Measurements from ENCODE around the gene GPX2.

DNA sequence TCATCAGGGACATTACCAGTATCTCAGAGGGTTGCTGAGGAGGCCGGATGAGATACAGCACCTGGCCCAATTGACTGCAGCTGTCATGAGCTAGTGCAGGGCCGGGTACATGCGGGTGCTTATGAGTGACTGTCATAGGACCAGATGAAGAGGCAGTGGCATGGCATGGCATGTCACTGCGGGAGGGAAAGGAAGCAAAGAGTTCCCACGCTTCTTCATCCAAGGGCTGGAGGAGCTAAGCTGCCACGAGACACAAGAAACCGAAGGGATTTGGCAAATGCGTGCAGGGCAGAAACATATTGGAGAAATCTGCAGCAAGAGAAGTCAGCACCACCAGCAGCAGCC lies 10.7 kb upstream of the GPX2 start:
- TF ChIP-seq, protein P1, sequence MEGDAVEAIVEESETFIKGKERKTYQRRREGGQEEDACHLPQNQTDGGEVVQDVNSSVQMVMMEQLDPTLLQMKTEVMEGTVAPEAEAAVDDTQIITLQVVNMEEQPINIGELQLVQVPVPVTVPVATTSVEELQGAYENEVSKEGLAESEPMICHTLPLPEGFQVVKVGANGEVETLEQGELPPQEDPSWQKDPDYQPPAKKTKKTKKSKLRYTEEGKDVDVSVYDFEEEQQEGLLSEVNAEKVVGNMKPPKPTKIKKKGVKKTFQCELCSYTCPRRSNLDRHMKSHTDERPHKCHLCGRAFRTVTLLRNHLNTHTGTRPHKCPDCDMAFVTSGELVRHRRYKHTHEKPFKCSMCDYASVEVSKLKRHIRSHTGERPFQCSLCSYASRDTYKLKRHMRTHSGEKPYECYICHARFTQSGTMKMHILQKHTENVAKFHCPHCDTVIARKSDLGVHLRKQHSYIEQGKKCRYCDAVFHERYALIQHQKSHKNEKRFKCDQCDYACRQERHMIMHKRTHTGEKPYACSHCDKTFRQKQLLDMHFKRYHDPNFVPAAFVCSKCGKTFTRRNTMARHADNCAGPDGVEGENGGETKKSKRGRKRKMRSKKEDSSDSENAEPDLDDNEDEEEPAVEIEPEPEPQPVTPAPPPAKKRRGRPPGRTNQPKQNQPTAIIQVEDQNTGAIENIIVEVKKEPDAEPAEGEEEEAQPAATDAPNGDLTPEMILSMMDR (IDR thresholded peaks at IDR 0.05): no peak
- TF ChIP-seq ZFX (IDR thresholded peaks at IDR 0.05; ENCODE audit: borderline replicate concordance): no peak

Measured in 22Rv1 (cell line).